C4-2B (cell line): ENCODE measurements around the gene PEF1.

Experiments
- H3K27ac ChIP-seq: fragments of 450-650 bp; 2 replicates; pipeline ENCODE4 v1.5.1; 2017
- ZFX ChIP-seq: fragments of 450-650 bp; IDR thresholded peaks from 2 replicates; pipeline ENCODE4 v1.6.1; 2017
- TF ChIP-seq, protein P1 (sequence below): fragments of 450-650 bp; conservative IDR thresholded peaks from 2 replicates; pipeline ENCODE4 v1.5.1; 2017; ENCODE audit warnings: mild to moderate bottlenecking

PEF1 gene

DNA sequence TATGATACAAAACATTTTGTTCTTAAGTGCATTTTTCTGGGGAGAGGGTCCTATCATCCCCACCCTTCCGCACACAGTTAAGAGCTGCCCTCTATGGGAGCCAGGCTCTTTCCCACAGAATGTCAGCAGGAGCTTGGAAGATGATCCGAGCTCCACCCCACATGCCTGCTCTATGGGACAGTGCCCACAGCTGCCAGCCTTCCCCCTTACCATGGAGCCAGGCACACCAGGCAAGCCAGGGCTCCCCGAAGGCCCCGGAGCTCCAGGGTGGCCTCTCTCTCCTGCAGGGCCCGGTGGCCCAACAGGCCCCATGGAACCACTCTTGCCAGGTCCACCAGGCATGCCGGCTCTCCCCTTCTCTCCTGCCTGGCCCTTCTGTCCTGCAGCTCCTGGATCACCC, 10.4 kb upstream of the PEF1 start:
- no peak overlapping the region for H3K27ac ChIP-seq
- TF ChIP-seq, protein P1, sequence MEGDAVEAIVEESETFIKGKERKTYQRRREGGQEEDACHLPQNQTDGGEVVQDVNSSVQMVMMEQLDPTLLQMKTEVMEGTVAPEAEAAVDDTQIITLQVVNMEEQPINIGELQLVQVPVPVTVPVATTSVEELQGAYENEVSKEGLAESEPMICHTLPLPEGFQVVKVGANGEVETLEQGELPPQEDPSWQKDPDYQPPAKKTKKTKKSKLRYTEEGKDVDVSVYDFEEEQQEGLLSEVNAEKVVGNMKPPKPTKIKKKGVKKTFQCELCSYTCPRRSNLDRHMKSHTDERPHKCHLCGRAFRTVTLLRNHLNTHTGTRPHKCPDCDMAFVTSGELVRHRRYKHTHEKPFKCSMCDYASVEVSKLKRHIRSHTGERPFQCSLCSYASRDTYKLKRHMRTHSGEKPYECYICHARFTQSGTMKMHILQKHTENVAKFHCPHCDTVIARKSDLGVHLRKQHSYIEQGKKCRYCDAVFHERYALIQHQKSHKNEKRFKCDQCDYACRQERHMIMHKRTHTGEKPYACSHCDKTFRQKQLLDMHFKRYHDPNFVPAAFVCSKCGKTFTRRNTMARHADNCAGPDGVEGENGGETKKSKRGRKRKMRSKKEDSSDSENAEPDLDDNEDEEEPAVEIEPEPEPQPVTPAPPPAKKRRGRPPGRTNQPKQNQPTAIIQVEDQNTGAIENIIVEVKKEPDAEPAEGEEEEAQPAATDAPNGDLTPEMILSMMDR: no peak
- TF ChIP-seq ZFX: no peak

DNA sequence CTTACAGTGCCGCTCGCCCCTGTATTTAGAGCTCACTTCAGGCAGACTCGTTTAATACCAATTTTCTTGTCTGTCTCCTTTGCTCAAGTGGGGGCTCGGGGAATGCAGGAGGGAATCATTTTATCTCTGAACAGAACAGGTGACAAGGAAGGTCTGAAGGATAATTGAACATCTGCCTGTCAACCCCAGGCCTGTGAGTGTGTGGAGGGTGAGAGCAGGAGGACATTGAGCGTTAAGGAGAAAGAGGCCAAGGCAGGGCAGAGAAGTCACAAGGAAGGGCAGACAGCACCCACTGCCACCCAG, 9.7 kb upstream of the PEF1 start:
- TF ChIP-seq, protein P1: no peak
- no peak for TF ChIP-seq ZFX
- H3K27ac ChIP-seq: no peak overlapping the region

DNA sequence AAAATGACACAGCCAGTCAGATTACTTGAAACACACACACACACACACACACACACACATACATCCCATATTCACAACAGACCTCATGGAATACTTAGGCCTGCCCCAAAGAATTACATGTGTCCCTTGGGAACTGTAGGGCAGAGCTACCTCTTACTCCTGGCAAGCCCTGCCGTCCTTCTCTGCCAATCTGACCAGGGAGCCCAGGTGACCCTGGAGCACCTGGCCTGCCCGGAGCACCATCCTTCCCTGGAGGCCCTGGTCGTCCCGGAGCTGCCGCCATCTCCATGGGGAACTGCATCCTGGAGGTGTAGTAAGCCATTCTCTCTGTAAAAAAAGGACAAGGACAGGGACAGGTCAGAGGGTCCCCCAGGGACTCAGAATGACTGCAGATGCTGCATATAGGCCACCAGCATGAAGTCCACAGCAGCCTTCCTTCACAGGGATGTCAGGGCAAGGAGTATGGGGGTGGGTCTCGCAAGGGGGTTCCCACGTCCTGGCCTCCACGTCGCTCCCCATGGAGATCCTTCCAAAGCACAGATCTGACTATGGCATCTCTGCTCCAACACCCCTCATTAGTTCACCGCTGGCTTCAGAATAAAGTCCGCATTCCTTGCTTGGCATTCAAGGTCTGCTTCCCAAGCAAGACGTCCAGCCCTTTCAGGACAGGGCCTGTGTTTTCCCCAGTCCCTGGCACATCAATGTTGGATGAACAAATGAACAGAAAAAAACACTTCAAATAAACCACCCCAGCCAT, 9.2 kb upstream of the PEF1 start:
- no peak overlapping the region for H3K27ac ChIP-seq
- no peak for TF ChIP-seq ZFX
- TF ChIP-seq, protein P1: no peak

DNA sequence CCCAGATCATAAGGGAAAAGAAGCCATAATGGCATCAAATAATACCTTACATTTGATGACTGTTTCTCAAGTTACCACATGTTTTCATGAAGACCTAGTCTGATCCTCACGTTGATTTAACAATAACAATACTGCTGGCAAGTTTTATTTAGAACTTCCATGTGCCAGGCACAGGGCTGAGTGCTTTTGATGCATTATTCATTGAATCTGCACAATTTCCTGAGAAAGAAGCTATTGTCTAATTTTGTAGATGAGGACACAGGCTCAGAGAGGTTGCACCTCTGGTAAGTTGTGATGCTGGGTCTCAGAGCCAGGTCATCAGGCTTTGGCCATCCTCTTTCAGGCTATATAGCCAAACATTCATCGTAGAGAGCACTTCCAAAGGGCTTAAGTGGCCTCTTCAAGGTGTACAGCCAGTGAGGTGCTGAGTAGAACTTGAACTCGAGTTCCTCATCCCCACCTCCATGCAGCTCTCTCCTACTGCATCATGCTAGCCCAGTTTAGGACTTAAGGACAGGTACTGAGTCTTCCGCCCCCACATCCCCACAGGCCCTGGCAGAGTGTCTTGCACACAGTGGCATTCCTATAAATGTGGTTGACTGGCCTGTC, 8.3 kb upstream of the PEF1 start:
- H3K27ac ChIP-seq: no peak overlapping the region
- no peak for TF ChIP-seq ZFX
- TF ChIP-seq, protein P1: no peak

DNA sequence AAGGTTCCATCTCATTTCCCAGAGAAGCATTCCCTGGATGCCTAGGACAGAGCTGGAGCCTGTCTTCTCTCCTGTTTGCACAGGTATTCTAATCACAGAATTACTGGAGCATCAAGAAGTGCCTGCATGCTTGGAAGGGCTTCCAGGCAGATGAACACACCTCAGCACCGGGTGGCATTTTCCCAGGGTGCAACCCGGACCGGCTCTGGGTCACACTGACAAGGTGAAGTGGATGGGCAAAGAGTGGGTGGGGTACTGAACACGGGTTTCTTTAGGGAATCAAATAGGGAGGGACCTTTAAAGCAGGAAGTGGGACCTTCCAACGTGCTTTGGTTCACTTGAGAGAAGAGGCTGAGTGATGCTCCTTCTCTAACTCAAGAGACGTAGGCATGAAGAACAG, 7.1 kb upstream of the PEF1 start:
- no peak overlapping the region for H3K27ac ChIP-seq
- TF ChIP-seq ZFX: no peak
- TF ChIP-seq, protein P1: no peak

DNA sequence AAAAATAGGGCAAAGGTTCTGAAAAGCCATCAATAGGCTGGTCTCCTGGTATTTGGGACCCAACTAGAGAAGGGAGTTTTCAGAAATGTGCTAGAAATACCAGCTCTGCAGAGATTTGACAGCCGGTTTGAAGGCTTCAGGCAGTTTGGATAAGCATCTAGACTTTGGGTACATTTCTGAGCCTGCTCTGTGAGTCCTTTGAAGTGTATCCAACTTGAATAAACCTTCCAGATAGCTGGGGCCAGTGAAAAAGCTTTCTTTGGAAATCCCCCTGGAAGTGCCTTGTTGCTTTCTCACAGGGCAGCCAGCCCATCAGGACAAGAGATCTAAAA, 6.4 kb upstream of the PEF1 start:
- TF ChIP-seq, protein P1: no peak
- no peak for TF ChIP-seq ZFX
- no peak overlapping the region for H3K27ac ChIP-seq

DNA sequence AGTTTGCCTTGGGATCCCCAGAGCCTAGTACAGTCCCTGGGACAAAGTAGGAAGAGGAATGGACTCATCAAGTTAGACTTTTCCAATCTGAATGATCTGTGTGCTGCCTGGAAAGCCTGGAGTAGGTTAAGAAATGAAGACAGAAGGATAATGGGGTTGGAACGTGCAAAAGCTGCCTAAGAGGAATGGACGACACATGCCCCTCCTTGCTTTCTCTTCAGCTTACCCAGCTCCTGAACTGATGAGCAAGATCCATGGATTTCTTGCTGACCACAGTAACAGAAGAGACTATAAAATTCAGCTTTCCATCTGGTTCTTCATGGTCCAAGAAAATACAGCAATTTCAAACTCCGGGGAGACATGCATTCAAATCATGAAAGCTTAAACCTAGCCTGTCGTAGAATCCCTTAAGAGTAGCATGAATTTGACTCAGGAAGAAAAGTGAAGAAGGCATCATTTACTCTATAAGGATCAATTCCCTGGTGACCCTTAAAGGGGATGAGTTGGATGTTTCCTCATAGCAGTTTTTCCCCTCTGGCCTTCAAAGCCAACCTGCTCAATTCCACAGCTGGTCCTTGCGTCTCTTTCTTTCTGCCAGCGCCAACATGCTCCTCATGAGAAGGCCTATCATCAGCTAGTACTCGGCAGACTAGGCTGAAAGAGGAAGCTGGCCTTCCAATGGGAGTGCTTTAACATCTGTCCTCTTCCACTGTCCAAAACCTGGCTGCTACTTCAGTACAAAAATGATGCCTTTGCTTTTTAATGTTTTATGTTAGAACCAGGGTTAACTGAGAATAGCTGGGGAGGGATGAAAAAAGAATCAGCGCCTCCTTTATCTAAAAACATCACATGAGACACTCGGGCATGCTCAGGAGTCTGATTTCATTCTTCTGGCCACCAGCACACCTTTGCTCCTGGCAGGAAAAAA, 5.7 kb upstream of the PEF1 start:
- TF ChIP-seq, protein P1: no peak
- TF ChIP-seq ZFX: no peak
- H3K27ac ChIP-seq: no peak overlapping the region
